GM23248 (cell line): Measurements from ENCODE around the gene COL11A2. TPM values are rescaled to one million over a fixed set of nuclear protein-coding genes. Genes with fewer than 3 reads are reported as not detected.

Experiments
- DNase-seq: peaks from one replicate; pipeline ENCODE4 v3.0.0-alpha.2; 2015
- H2AFZ ChIP-seq: fragments of 200-600 bp; sonication (generic); 2 replicates; pipeline ENCODE4 v1.6.1; 2016; ENCODE audit warnings: antibody characterized with exemption
- H3F3A ChIP-seq: fragments of 200-600 bp; sonication (generic); 2 replicates; pipeline ENCODE4 v1.6.1; 2016; ENCODE audit warnings: mild to moderate bottlenecking, antibody characterized with exemption, mixed run types; ENCODE audit not compliant: insufficient read depth
- H3K27ac ChIP-seq: fragments of 200-600 bp; sonication (generic); 2 replicates; pipeline ENCODE4 v1.5.1; 2016; ENCODE audit warnings: mild to moderate bottlenecking
- H3K27me3 ChIP-seq: fragments of 200-600 bp; sonication (generic); replicated peaks from 2 replicates; pipeline ENCODE4 v1.6.1; 2016; ENCODE audit warnings: mild to moderate bottlenecking; ENCODE audit not compliant: insufficient read depth
- H3K36me3 ChIP-seq: fragments of 200-600 bp; sonication (generic); 2 replicates; pipeline ENCODE4 v1.6.1; 2016; ENCODE audit warnings: low read depth, mild to moderate bottlenecking
- H3K4me1 ChIP-seq: fragments of 200-600 bp; sonication (generic); 2 replicates; pipeline ENCODE4 v1.6.1; 2016; ENCODE audit warnings: mild to moderate bottlenecking; ENCODE audit not compliant: insufficient read depth
- H3K4me2 ChIP-seq: fragments of 200-600 bp; sonication (generic); one replicate; pipeline ENCODE4 v1.6.1; 2016; ENCODE audit warnings: mild to moderate bottlenecking; ENCODE audit not compliant: unreplicated experiment
- H3K4me3 ChIP-seq: fragments of 200-600 bp; sonication (generic); 2 replicates; pipeline ENCODE4 v1.5.1; 2016; ENCODE audit warnings: mild to moderate bottlenecking
- H3K79me2 ChIP-seq: fragments of 200-600 bp; sonication (generic); 2 replicates; pipeline ENCODE4 v1.6.1; 2016; ENCODE audit warnings: mild to moderate bottlenecking; ENCODE audit not compliant: insufficient read depth
- H3K9ac ChIP-seq: fragments of 200-600 bp; sonication (generic); 2 replicates; pipeline ENCODE4 v1.6.1; 2016; ENCODE audit warnings: mild to moderate bottlenecking
- H3K9me2 ChIP-seq: fragments of 200-600 bp; sonication (generic); 2 replicates; pipeline ENCODE4 v1.6.1; 2016; ENCODE audit warnings: mixed run types, mild to moderate bottlenecking, moderate library complexity; ENCODE audit not compliant: insufficient read depth
- H3K9me3 ChIP-seq: fragments of 200-600 bp; sonication (generic); one replicate; pipeline ENCODE4 v1.6.1; 2017; ENCODE audit warnings: low read depth
- H4K20me1 ChIP-seq: fragments of 200-600 bp; sonication (generic); 2 replicates; pipeline ENCODE4 v1.6.0; 2016; ENCODE audit not compliant: insufficient read depth
- EZH2 ChIP-seq: fragments of 200-600 bp; sonication (generic); IDR thresholded peaks from 2 replicates; pipeline ENCODE4 v1.6.1; 2018; ENCODE audit warnings: antibody characterized with exemption, mild to moderate bottlenecking; ENCODE audit not compliant: insufficient read depth, poor library complexity, severe bottlenecking
- EZH2phosphoT487 ChIP-seq: fragments of 200-600 bp; sonication (generic); IDR thresholded peaks from 2 replicates; pipeline ENCODE4 v1.6.1; 2018; ENCODE audit warnings: antibody characterized with exemption, moderate library complexity, mild to moderate bottlenecking, low read depth; ENCODE audit not compliant: insufficient read depth
- WGBS, 2 experiments: methylation state at CpG; one replicate each; pipeline ENCODE4 v1.1.6; 2015 to 2017; ENCODE audit warnings: low lambda C conversion rate in 2 of 2, low coverage in 1 of 2; ENCODE audit errors: missing lambda C conversion rate in 2 of 2; 5-methylcytosine and 5-hydroxymethylcytosine counted together
- in situ Hi-C: fragments of 300-500 bp; cut with MboI; formaldehyde crosslinking; loops from 2 replicates; pipeline ENCODE4 v1.15.0; 2020
- polyA plus RNA-seq: library from polyadenylated mRNA; unstranded; fragments of >200 nt; fragmentation: Nextera tagmentation; extraction: Ambion mirVana; gene quantifications from 2 replicates; pipeline ENCODE4 v1.2.1, GENCODE V29; 2016
- total RNA-seq: library from RNA; depleted of rRNA; stranded (reverse); fragments of >200 nt; shearing (Covaris generic); gene quantifications from 2 replicates; pipeline ENCODE4 v1.2.3, GENCODE V29; 2014

Gene COL11A2
- total and polyA plus RNA-seq, 2 experiments from 2014 or later = 0.31 to 0.32 TPM

GRCh38 chr6:33185190-33185589 is 7.1 kb downstream of the COL11A2 start:
- 64 to 71% methylated on average over 8 to 9 of the region's 9 CpGs for WGBS, 2 experiments
- Histone ChIP-seq H2AFZ (no peak overlapping the region), H3K9me2 (no peaks in the 10 kb centered on the region), H3K36me3 (no peaks in the 10 kb centered on the region), H3K4me1 (no peaks in the 10 kb centered on the region), H3K4me2 (no peak overlapping the region), H3F3A (no peaks in the 10 kb centered on the region), H3K4me3 (no peak overlapping the region), H3K27me3 (no peaks in the 10 kb centered on the region), H3K27ac (no peak overlapping the region), H3K79me2 (no peaks in the 10 kb centered on the region), H3K9me3 (no peaks in the 10 kb centered on the region), H3K9ac (no peak overlapping the region), H4K20me1 (no peaks in the 10 kb centered on the region)
- TF ChIP-seq EZH2phosphoT487 (no peak), EZH2 (no peak)
- DNase-seq = no peak
- in situ Hi-C loops = no loop called here

DNA sequence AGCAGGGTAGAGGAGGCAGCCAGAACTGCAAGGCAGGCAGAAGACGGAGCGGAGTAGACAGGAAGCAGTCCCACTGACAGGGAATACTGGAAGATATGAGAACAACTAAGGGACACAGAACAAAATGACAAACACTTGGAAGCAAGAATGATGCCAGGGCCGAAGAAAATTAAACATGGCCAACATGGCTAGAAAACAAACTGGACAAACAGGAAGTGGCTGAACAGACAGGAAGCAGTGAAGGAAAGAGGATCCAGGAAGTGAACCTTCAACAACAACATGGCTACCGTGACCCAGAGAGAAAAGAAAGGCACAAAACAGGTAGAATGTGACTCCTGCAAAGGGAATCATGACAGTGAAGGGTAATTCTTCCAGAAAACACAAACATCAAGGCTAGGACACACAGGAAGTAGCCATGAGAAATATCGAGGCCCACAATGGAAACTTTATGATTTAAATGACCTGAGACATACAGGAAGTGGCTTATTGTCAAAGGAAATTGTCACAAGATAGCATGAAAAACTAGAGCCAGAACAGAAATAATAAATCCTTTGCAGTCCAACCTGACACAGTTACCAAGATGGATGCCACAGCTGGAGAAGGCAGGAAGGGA is 9.1 kb downstream of the COL11A2 start:
- in situ Hi-C loops = no loop called here
- Histone ChIP-seq H2AFZ (peak overlapping the region; percentile 74), H3K4me2 (no peak overlapping the region), H3K9me2 (no peaks in the 10 kb centered on the region), H3F3A (no peaks in the 10 kb centered on the region), H3K27me3 (no peaks in the 10 kb centered on the region), H3K4me3 (no peak overlapping the region), H3K9me3 (no peaks in the 10 kb centered on the region), H3K36me3 (no peaks in the 10 kb centered on the region), H3K4me1 (no peaks in the 10 kb centered on the region), H3K9ac (no peak overlapping the region), H4K20me1 (no peaks in the 10 kb centered on the region), H3K27ac (no peak overlapping the region), H3K79me2 (no peaks in the 10 kb centered on the region)
- TF ChIP-seq EZH2 = no peak
- DNase-seq = no peak
- WGBS, 2 experiments = 95 to 96% methylated on average over 5 of the region's 5 CpGs

GRCh38 chr6:33181141-33181540 is 11.1 kb downstream of the COL11A2 start:
- H4K20me1 ChIP-seq = no peaks in the 10 kb centered on the region
- no peak overlapping the region for H3K9ac ChIP-seq
- TF ChIP-seq EZH2phosphoT487 = no peak
- TF ChIP-seq EZH2 = no peak
- H3K9me2 ChIP-seq = no peaks in the 10 kb centered on the region
- in situ Hi-C loops = no loop called here
- H3K27ac ChIP-seq = no peak overlapping the region
- no peaks in the 10 kb centered on the region for H3K9me3 ChIP-seq
- no peak overlapping the region for H3K4me2 ChIP-seq
- no peaks in the 10 kb centered on the region for H3F3A ChIP-seq
- no peak overlapping the region for H2AFZ ChIP-seq
- no peaks in the 10 kb centered on the region for H3K27me3 ChIP-seq
- H3K4me3 ChIP-seq = no peak overlapping the region
- WGBS, 2 experiments = 63 to 70% methylated on average over 6 to 7 of the region's 7 CpGs
- no peaks in the 10 kb centered on the region for H3K36me3 ChIP-seq
- no peaks in the 10 kb centered on the region for H3K79me2 ChIP-seq
- DNase-seq = no peak
- no peaks in the 10 kb centered on the region for H3K4me1 ChIP-seq

- H3F3A ChIP-seq = no peaks in the 10 kb centered on the region
- DNase-seq = no peak
- no peaks in the 10 kb centered on the region for H3K36me3 ChIP-seq
- no peak overlapping the region for H3K4me3 ChIP-seq
- H3K4me2 ChIP-seq = no peak overlapping the region
- 72 to 73% methylated on average over 10 of the region's 10 CpGs for WGBS, 2 experiments
- H3K9me3 ChIP-seq = no peaks in the 10 kb centered on the region
- H2AFZ ChIP-seq = no peak overlapping the region
- no peaks in the 10 kb centered on the region for H3K9me2 ChIP-seq
- no peak overlapping the region for H3K27ac ChIP-seq
- H3K79me2 ChIP-seq = no peaks in the 10 kb centered on the region
- H3K9ac ChIP-seq = no peak overlapping the region
- TF ChIP-seq EZH2 = no peak
- TF ChIP-seq EZH2phosphoT487 = no peak
- no peaks in the 10 kb centered on the region for H4K20me1 ChIP-seq
- no peaks in the 10 kb centered on the region for H3K4me1 ChIP-seq
- no peaks in the 10 kb centered on the region for H3K27me3 ChIP-seq
- in situ Hi-C loops = no loop called here
These were observed 13.4 kb downstream of the COL11A2 start for GRCh38 chr6:33178755-33179475.
